HepG2 (cell line): ENCODE data around the gene LRRC42.

Experiments used
- MED1 ChIP-seq: sonication (generic); formaldehyde crosslinking; IDR thresholded peaks from 2 replicates; pipeline ENCODE4 v1.4.0; 2020; ENCODE audit warnings: missing genetic modification reagents
- ZNF224 ChIP-seq: sonication (generic); formaldehyde crosslinking; IDR thresholded peaks from 2 replicates; pipeline ENCODE4 v1.5.0; 2020; ENCODE audit warnings: mild to moderate bottlenecking, missing genetic modification reagents
- ZNF710 ChIP-seq: sonication (generic); formaldehyde crosslinking; IDR thresholded peaks from 2 replicates; pipeline ENCODE4 v1.5.0; 2020; ENCODE audit warnings: mild to moderate bottlenecking, missing genetic modification reagents, borderline replicate concordance
- ZXDC ChIP-seq: sonication (generic); formaldehyde crosslinking; IDR thresholded peaks from 2 replicates; pipeline ENCODE4 v1.5.0; 2020; ENCODE audit warnings: mild to moderate bottlenecking, missing genetic modification reagents
- TF ChIP-seq, protein P1 (sequence below): sonication (generic); formaldehyde crosslinking; IDR thresholded peaks from 2 replicates; pipeline ENCODE4 v1.4.0; 2020; ENCODE audit warnings: missing genetic modification reagents, borderline replicate concordance
- TF ChIP-seq, protein P2 (sequence below): sonication (generic); formaldehyde crosslinking; IDR thresholded peaks from 2 replicates; pipeline ENCODE4 v1.8.1; 2023; ENCODE audit warnings: mild to moderate bottlenecking, missing genetic modification reagents, borderline replicate concordance

GRCh38 chr1:53964109-53964508, 18.0 kb downstream of the LRRC42 start:
- no peak for TF ChIP-seq ZNF710 (CRISPR knock-in tag)
- TF ChIP-seq, protein P1, sequence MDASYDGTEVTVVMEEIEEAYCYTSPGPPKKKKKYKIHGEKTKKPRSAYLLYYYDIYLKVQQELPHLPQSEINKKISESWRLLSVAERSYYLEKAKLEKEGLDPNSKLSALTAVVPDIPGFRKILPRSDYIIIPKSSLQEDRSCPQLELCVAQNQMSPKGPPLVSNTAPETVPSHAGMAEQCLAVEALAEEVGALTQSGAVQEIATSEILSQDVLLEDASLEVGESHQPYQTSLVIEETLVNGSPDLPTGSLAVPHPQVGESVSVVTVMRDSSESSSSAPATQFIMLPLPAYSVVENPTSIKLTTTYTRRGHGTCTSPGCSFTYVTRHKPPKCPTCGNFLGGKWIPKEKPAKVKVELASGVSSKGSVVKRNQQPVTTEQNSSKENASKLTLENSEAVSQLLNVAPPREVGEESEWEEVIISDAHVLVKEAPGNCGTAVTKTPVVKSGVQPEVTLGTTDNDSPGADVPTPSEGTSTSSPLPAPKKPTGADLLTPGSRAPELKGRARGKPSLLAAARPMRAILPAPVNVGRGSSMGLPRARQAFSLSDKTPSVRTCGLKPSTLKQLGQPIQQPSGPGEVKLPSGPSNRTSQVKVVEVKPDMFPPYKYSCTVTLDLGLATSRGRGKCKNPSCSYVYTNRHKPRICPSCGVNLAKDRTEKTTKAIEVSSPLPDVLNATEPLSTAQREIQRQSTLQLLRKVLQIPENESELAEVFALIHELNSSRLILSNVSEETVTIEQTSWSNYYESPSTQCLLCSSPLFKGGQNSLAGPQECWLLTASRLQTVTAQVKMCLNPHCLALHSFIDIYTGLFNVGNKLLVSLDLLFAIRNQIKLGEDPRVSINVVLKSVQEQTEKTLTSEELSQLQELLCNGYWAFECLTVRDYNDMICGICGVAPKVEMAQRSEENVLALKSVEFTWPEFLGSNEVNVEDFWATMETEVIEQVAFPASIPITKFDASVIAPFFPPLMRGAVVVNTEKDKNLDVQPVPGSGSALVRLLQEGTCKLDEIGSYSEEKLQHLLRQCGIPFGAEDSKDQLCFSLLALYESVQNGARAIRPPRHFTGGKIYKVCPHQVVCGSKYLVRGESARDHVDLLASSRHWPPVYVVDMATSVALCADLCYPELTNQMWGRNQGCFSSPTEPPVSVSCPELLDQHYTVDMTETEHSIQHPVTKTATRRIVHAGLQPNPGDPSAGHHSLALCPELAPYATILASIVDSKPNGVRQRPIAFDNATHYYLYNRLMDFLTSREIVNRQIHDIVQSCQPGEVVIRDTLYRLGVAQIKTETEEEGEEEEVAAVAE (CRISPR knock-in tag), result no peak
- TF ChIP-seq MED1, result no peak
- no peak for TF ChIP-seq ZNF224 (CRISPR knock-in tag)
- TF ChIP-seq, protein P2, sequence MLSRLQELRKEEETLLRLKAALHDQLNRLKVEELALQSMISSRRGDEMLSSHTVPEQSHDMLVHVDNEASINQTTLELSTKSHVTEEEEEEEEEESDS (CRISPR knock-in tag), result no peak
- no peak for TF ChIP-seq ZXDC (CRISPR knock-in tag)
